Stimulated activated CD8-positive, alpha-beta memory T cell treated with anti-CD3 and anti-CD28 coated beads, Interleukin-7, amount 100 ng/mL, for 48 hours (primary cell): ENCODE results near the gene PGAP1.

Experiments
- DNase-seq, 2 donors: peaks; one replicate each; pipeline ENCODE4 v3.0.0-alpha.2; 2020; ENCODE audit warnings: low read depth in 1 of 2; ENCODE audit errors: extremely low read depth in 1 of 2

Gene PGAP1

GRCh38 chr2:196926562-196927375, at the start of gene PGAP1:
TSS of gene PGAP1 (minus strand) at chr2:196926707. CDS start at chr2:196926616, 91 bp downstream.
- DNase-seq, result peak; percentile 81 to 86

- no peak for DNase-seq
These were observed 48.5 kb upstream of the PGAP1 start for GRCh38 chr2:196974970-196975369.

GRCh38 chr2:196971574-196972279, 45.2 kb upstream of the PGAP1 start:
- DNase-seq, result peak in 1 of 2 donors; percentile 24

GRCh38 chr2:196970099-196970498, 43.6 kb upstream of the PGAP1 start:
- DNase-seq, result no peak

- DNase-seq, result no peak
These were observed 42.0 kb upstream of the PGAP1 start for GRCh38 chr2:196968516-196968915.

- no peak for DNase-seq
These were observed 41.3 kb upstream of the PGAP1 start for GRCh38 chr2:196967775-196968174.

- no peak for DNase-seq
These were observed 40.6 kb upstream of the PGAP1 start for GRCh38 chr2:196967116-196967515.

GRCh38 chr2:196966061-196966460, 39.6 kb upstream of the PGAP1 start:
- DNase-seq, result no peak

GRCh38 chr2:196965651-196966050, 39.1 kb upstream of the PGAP1 start:
- no peak for DNase-seq

GRCh38 chr2:196963961-196964360, 37.5 kb upstream of the PGAP1 start:
- DNase-seq, result no peak

GRCh38 chr2:196963043-196963442, 36.5 kb upstream of the PGAP1 start:
- DNase-seq, result no peak

GRCh38 chr2:196962325-196962724, 35.8 kb upstream of the PGAP1 start:
- DNase-seq, result no peak

- no peak for DNase-seq
These were observed 35.4 kb upstream of the PGAP1 start for GRCh38 chr2:196961889-196962288.

- no peak for DNase-seq
These were observed 33.3 kb upstream of the PGAP1 start for GRCh38 chr2:196959734-196960338.

- DNase-seq, result no peak
These were observed 32.8 kb upstream of the PGAP1 start for GRCh38 chr2:196959281-196959680.

- DNase-seq, result no peak
These were observed 31.5 kb upstream of the PGAP1 start for GRCh38 chr2:196957881-196958525.

GRCh38 chr2:196957442-196957841, 30.9 kb upstream of the PGAP1 start:
- no peak for DNase-seq

- no peak for DNase-seq
These were observed 29.6 kb upstream of the PGAP1 start for GRCh38 chr2:196956069-196956468.

- DNase-seq, result no peak
These were observed 28.5 kb upstream of the PGAP1 start for GRCh38 chr2:196955036-196955435.

GRCh38 chr2:196954001-196954400, 27.5 kb upstream of the PGAP1 start:
- no peak for DNase-seq

GRCh38 chr2:196952936-196953335, 26.4 kb upstream of the PGAP1 start:
- no peak for DNase-seq
